Panc1 (cell line): ENCODE measurements around the gene CDR2L. TPM values are rescaled to one million over a fixed set of nuclear protein-coding genes. Genes with fewer than 3 reads are reported as not detected.

Experiments used
- ATAC-seq: fragments of 200-7000 bp; cut with Tn5 transposase; 2 replicates; pipeline ENCODE4 v1.9.1; 2020; ENCODE audit warnings: mild to moderate bottlenecking, moderate library complexity
- BruUV-seq: library from RNA; stranded (reverse); fragments of 400-500 nt; replicated peaks from 2 replicates; lab custom pipeline; 2021; lab: Mats Ljungman, UMichigan
- CTCF ChIA-PET: fragments of 300-600 bp; sonication (Branson Sonifier 250); formaldehyde crosslinking; loops from one replicate; lab custom pipeline; 2022; ENCODE audit warnings: antibody characterized with exemption; lab: Charles Lee
- POLR2A ChIA-PET: fragments of 300-600 bp; sonication (Branson Sonifier 250); formaldehyde crosslinking; loops from one replicate; lab custom pipeline; 2022; ENCODE audit warnings: antibody characterized with exemption; lab: Charles Lee
- DNase-seq: peaks from one replicate; pipeline ENCODE4 v3.0.0-alpha.2; 2010; ENCODE audit warnings: low read depth, low spot score
- H3K27ac ChIP-seq: 2 replicates; pipeline ENCODE4 v1.5.1; 2011; ENCODE audit warnings: mild to moderate bottlenecking, low read length, inconsistent platforms
- H3K27me3 ChIP-seq: fragments of 200-500 bp; sonication (Bioruptor generic); 2 replicates; pipeline ENCODE4 v1.6.0; 2014; ENCODE audit warnings: low read length, inconsistent platforms; ENCODE audit not compliant: control insufficient read depth, insufficient read depth
- H3K36me3 ChIP-seq: fragments of 200-500 bp; sonication (Bioruptor generic); 2 replicates; pipeline ENCODE4 v1.5.1; 2014; ENCODE audit warnings: inconsistent platforms, mild to moderate bottlenecking, low read length, moderate library complexity; ENCODE audit not compliant: control insufficient read depth, insufficient read depth
- H3K4me1 ChIP-seq: 2 replicates; pipeline ENCODE4 v1.5.1; 2011; ENCODE audit warnings: inconsistent platforms, mild to moderate bottlenecking, low read length, moderate library complexity; ENCODE audit not compliant: control insufficient read depth, insufficient read depth
- H3K4me3 ChIP-seq, 2 experiments: 2 replicates each; pipeline ENCODE4 v1.5.1; 2011 to 2012; ENCODE audit warnings: low read depth in 2 of 2, low read length in 2 of 2, mild to moderate bottlenecking in 2 of 2, inconsistent platforms in 1 of 2, moderate library complexity in 1 of 2
- H3K9me3 ChIP-seq: fragments of 200-500 bp; sonication (Bioruptor generic); 2 replicates; pipeline ENCODE4 v1.5.1; 2014; ENCODE audit warnings: low read depth, mild to moderate bottlenecking, inconsistent platforms, low read length, moderate library complexity; ENCODE audit not compliant: control insufficient read depth, insufficient read depth
- CTCF ChIP-seq: fragments of 450-650 bp; IDR thresholded peaks from 2 replicates; pipeline ENCODE4 v1.5.1; 2017; ENCODE audit warnings: mild to moderate bottlenecking
- POLR2AphosphoS5 ChIP-seq: IDR thresholded peaks from 2 replicates; pipeline ENCODE4 v1.6.1; 2012; ENCODE audit warnings: mild to moderate bottlenecking, low read depth, low read length, moderate library complexity
- REST ChIP-seq, 2 experiments: IDR thresholded peaks; 2 replicates each; pipeline ENCODE4 v1.6.1; 2011 to 2012; ENCODE audit warnings: low read depth in 2 of 2, control low read depth in 1 of 2, low read length in 1 of 2, mild to moderate bottlenecking in 1 of 2, moderate library complexity in 1 of 2; ENCODE audit not compliant: insufficient read depth in 1 of 2
- SIN3A ChIP-seq: IDR thresholded peaks from 2 replicates; pipeline ENCODE4 v1.6.1; 2012; ENCODE audit warnings: low read depth, mild to moderate bottlenecking, low read length, moderate library complexity, borderline replicate concordance; ENCODE audit not compliant: insufficient read depth
- TCF7L2 ChIP-seq: IDR thresholded peaks from 2 replicates; pipeline ENCODE4 v1.6.1; 2011; ENCODE audit warnings: mild to moderate bottlenecking, low read depth, low read length, inconsistent platforms
- in situ Hi-C: cut with HindIII; loops from 2 replicates; pipeline ENCODE4 v1.10.0; 2016; ENCODE audit warnings: low sequenced_read_pairs, low pct_unique_long_range_greater_than_20kb
- intact Hi-C: fragments of 100-400 bp; cut with micrococcal nuclease; formaldehyde crosslinking; loops from one replicate; pipeline ENCODE4 v1.10.0; 2022; ENCODE audit not compliant: unreplicated experiment
- total RNA-seq: library from RNA; stranded (reverse); gene quantifications from one replicate; pipeline ENCODE4 v1.2.1, GENCODE V29; 2021; ENCODE audit not compliant: unreplicated experiment

The CDR2L gene
- total RNA-seq, 1 experiment from 2014 or later = 32.0 TPM

GRCh38 chr17:75013092-75013559 is 25.7 kb downstream of the CDR2L start:
- H3K36me3 ChIP-seq = peaks cover 3% of the 10 kb centered on the region; the same call in 1 of the 2 replicates
- ChIA-PET CTCF (interaction anchor here (0.7 to 3.9 kb wide), 3 partner anchors 12 to 52 kb away, joined by 4 to 33 read pairs (median 4); no protein-coding TSS in a partner anchor), POLR2A (interaction anchor here (0.6 to 1.3 kb wide), 7 partner anchors 9 to 342 kb away, joined by 3 to 10 read pairs (median 5); partner anchors contain the start of gene HID1)
- peak overlapping the region; percentile 78 for H3K27ac ChIP-seq
- intact Hi-C loops (no loop called here), in situ Hi-C loops (no loop called here)
- DNase-seq (no peak), ATAC-seq (no peak)
- peak overlapping the region; percentile 78 to 82 for H3K4me3 ChIP-seq
- TF ChIP-seq REST (IDR thresholded peaks at IDR 0.05; ENCODE audit: insufficient read depth in 1 of 2, low read depth in 2 of 2, low read length in 1 of 2) = no peak
- TF ChIP-seq TCF7L2 = no peak
- no peak for TF ChIP-seq CTCF
- no peak for TF ChIP-seq POLR2AphosphoS5
- no peak for TF ChIP-seq SIN3A
- no TSS peak for BruUV-seq
- H3K27me3 ChIP-seq = no peaks in the 10 kb centered on the region
- H3K9me3 ChIP-seq = no peaks in the 10 kb centered on the region
- H3K4me1 ChIP-seq = peaks cover 21% of the 10 kb centered on the region

- no peak overlapping the region for H3K4me3 ChIP-seq
- intact Hi-C loops (no loop called here), in situ Hi-C loops (no loop called here)
- H3K9me3 ChIP-seq = no peaks in the 10 kb centered on the region
- ChIA-PET POLR2A (interaction anchor here (0.6 kb wide), 1 partner anchor 22 kb away, joined by 3 read pairs; no protein-coding TSS in a partner anchor), CTCF (interaction anchor here (0.6 to 0.7 kb wide), 2 partner anchors 57 to 1528 kb away, joined by 4 to 5 read pairs; no protein-coding TSS in a partner anchor)
- H3K27me3 ChIP-seq = no peaks in the 10 kb centered on the region
- BruUV-seq = no TSS peak
- H3K36me3 ChIP-seq = peaks cover 2% of the 10 kb centered on the region; the same call in 1 of the 2 replicates
- TF ChIP-seq CTCF (no peak), REST (IDR thresholded peaks at IDR 0.05; ENCODE audit: insufficient read depth in 1 of 2, low read depth in 2 of 2, low read length in 1 of 2) (no peak), POLR2AphosphoS5 (no peak), TCF7L2 (no peak), SIN3A (no peak)
- no peaks in the 10 kb centered on the region for H3K4me1 ChIP-seq
- DNase-seq (no peak), ATAC-seq (peak; percentile 14; the same call in 1 of the 2 replicates)
- H3K27ac ChIP-seq = no peak overlapping the region
These were observed 31.7 kb downstream of the CDR2L start for GRCh38 chr17:75019146-75019545.
